ENCODE measurements around the gene PPP4C.
"Not testable (repeated sequence)": the region's sequence is repeated elsewhere in the genome, so short reads cannot be mapped to it uniquely, and the experiment has no call there.

PPP4C gene

GRCh38 chr16:30104090-30104489, 28.3 kb downstream of the PPP4C start:
- no peak for DNase-seq

- DNase-seq = peak; percentile 63
These were observed 28.7 kb downstream of the PPP4C start for GRCh38 chr16:30104492-30104891.

GRCh38 chr16:30108059-30108850, 32.5 kb downstream of the PPP4C start:
- no peak for DNase-seq

- DNase-seq = no peak
These were observed 34.9 kb downstream of the PPP4C start for GRCh38 chr16:30110661-30111060.

- peak; percentile 24 for DNase-seq
These were observed 36.6 kb downstream of the PPP4C start for GRCh38 chr16:30112197-30113030.

GRCh38 chr16:30113031-30113710, 37.4 kb downstream of the PPP4C start, which contains the start of gene GDPD3:
GDPD3 (minus strand) TSS chr16:30113537; CDS start chr16:30113478, 59 bp downstream.
- DNase-seq = no peak

- DNase-seq = no peak
These were observed 38.0 kb downstream of the PPP4C start for GRCh38 chr16:30113711-30114333.

- DNase-seq = no peak
These were observed 38.6 kb downstream of the PPP4C start for GRCh38 chr16:30114411-30114810.

GRCh38 chr16:30114833-30115232, 39.0 kb downstream of the PPP4C start:
- not testable (repeated sequence) for DNase-seq

- DNase-seq = peak; percentile 77
These were observed 39.4 kb downstream of the PPP4C start for GRCh38 chr16:30115238-30115637.

- no peak for DNase-seq
These were observed 40.8 kb downstream of the PPP4C start for GRCh38 chr16:30116291-30117207.

GRCh38 chr16:30117768-30118167, 42.0 kb downstream of the PPP4C start:
- no peak for DNase-seq

- no peak for DNase-seq
These were observed 43.6 kb downstream of the PPP4C start for GRCh38 chr16:30119428-30119827.

GRCh38 chr16:30120340-30121105, 44.7 kb downstream of the PPP4C start:
- DNase-seq = no peak

GRCh38 chr16:30121741-30122571, 46.2 kb downstream of the PPP4C start:
- DNase-seq = no peak

GRCh38 chr16:30122604-30123160, 46.9 kb downstream of the PPP4C start:
- DNase-seq = no peak

- DNase-seq = no peak
These were observed 49.2 kb downstream of the PPP4C start for GRCh38 chr16:30124985-30125379.

- not testable (repeated sequence) for DNase-seq
These were observed 49.9 kb downstream of the PPP4C start for GRCh38 chr16:30125690-30126089.

GRCh38 chr16:30127993-30128392, 52.2 kb downstream of the PPP4C start:
- DNase-seq = no peak

All from NCI-H510A treated with DMSO at 0.1 percent for 48 hours (cell line).